GM19099 (cell line): ENCODE data around the gene ITPKB.

Experiments used
- POLR2A ChIP-seq: IDR thresholded peaks from 3 replicates; pipeline ENCODE4 v1.6.1; 2011; ENCODE audit warnings: low read depth; ENCODE audit not compliant: insufficient read length; ENCODE audit errors: extremely low read depth

Gene ITPKB

DNA sequence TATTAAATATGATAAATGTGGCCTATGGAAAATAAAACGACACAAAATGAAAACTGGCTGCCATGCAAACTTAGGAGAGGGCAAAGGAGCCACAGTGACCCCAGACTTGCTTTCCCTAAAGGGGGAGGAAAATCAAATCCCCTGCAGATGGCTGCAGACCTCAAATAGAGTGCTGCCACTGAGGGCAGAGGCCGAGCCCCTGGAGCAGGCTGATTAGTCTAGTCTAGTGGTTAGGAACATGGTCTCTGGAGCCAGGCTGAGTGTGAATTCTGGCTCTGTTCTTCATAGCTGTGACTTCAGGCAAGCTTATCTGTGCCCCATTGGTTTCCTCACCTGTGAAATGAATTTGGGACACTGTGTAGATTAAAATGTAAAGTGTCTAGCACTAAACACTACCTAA is 60.8 kb downstream of the ITPKB start:
- no peak for TF ChIP-seq POLR2A

DNA sequence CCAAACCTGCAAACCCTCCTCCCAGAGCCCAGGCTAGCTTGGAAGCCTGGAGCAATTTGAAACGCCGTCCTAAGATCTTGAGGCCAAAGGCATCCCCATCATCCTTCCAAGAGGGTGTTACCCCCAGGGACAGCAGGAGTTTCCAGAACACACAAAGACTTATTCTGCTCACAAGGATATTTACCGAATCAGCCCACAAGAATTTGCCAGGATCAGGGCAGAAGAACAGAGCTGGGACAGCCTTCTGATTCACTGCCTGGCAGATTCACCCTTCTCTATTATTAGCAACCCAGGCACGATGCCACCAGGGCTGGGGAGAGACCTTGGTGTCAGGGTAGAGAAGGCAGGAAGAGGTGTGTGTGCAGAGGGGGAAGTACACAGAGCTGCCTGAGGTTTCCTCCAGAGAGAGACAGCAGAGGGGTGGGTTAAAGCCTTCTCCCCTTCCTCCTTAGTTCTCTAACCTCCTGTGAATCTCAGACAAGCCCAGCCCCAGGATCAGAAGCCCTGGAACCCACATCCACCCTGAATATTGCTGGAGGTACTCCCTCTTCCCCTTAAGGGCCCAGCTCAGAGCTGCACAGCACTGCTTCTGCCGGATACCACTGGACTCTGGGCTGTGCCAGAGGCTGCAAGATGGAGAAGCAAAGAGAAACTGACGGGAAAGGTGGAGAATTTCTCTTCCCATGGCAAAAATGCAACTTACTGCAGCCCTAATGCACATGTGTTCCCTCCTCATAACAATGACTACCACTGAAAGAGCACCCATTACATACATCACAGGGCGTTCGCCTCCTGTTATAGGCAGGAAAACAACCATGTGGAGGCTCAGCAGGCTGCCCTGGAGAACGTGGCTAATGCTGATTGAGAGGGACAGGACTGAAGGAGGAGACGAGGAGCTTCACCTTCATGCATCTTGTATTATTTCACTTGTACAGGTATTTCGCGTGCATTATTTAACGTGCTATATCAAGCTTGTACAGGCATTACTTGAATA is 61.8 kb downstream of the ITPKB start:
- no peak for TF ChIP-seq POLR2A

DNA sequence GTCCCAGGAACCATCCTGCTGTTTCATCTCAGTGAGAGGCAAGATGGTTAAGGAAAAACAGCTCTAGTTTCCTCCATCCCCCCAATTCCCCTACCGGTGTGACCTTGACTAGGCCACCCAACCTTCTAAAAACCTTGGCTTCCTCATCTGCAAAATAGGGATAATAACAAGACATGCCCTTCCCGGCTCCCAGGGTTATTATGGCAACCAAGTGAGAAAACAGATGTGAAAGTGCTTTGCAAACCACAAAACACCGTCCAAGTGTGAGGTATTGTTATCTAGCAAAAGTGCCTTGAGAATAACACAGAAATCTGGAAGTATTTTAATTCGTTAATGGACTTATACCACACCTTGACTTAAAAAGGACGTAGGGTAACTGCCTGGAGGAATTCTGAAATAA is 62.7 kb downstream of the ITPKB start:
- TF ChIP-seq POLR2A, result no peak

DNA sequence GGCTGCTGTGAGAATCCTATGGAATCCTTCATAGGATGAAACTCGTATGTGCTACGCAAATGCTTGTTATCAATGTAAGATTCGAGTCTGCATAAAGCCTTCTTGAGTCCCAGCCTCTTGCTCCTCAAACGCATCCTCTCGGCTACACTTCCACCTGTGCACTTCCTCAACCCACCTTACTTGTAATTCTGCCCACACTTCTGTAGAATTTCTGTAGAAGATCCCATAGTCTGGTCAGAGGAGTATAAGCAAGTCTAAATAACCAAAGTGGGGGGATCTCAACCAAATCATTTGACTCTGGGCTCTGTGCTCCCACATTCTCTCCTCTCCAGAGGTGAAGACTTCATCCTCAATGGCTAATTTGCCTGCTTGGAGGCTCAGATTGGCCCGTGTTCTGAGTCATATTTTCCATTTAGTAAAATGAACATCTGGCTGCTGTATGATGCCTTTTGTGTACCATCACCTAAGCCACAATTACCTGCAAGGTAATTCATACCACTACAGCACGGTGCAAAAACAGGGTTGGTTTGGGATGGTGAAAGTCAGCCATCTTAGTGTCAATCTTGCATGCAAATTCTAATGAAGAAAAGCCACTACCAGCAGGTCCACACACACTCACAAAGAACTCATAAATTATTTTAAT is 63.2 kb downstream of the ITPKB start:
- TF ChIP-seq POLR2A, result no peak

DNA sequence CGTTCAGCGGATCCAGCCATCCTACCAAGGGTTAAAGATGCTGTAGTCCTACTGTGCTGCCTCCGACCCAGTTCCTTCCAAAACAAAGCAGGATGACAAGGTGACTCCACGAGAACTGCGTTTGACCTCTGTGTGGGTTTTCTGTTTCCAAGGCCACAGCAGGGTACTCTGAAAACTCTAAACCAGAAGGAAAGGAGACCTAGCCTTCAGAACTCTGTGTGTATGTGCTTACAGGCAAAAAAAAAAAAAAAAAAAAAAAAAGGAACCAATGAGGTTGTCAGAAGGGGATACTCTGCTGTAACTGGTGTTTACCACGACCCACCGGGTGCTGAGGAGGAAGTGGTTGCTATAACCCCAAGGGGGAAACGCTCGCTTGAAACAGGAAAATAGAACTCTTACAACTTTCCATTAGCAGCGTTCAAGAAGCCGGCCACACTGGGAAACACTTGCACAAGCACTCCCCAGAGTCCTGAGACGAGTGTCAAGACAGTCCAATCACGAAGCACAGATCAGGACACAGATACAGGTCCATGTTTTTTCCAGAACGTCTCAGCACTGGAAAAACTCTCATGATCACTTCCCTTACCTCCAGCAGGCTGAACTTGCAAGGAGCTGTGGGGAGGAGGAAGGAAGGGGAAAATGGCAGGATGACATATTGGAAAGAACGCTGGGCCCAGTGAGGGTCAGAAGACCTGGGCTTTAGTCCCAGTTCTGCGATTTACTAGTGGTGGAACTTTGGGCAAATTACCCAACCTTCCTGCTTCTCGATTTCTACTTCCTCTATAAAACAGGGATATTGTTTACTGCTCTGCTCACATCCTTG is 64.0 kb downstream of the ITPKB start:
- TF ChIP-seq POLR2A, result no peak

DNA sequence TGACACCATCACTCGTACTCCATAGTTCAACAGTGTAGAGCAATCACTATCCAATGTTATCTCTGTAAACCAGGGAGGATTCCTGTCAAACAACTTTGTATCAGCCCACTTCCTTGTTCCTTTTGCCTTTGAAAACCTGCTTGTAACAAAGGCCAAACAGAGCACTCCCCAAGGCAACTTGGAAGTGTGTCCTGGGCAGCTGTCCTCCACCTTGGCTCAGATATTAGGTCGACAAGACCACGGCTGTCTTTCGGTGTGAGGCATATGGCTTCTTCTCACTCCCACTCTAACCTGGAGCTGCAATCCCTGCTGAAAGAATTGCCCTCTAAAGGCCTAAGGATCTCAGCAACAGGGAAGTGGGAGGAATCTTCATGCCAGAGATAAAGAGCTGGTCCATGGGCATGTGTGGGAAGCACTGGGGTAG is 66.7 kb downstream of the ITPKB start:
- TF ChIP-seq POLR2A, result no peak

DNA sequence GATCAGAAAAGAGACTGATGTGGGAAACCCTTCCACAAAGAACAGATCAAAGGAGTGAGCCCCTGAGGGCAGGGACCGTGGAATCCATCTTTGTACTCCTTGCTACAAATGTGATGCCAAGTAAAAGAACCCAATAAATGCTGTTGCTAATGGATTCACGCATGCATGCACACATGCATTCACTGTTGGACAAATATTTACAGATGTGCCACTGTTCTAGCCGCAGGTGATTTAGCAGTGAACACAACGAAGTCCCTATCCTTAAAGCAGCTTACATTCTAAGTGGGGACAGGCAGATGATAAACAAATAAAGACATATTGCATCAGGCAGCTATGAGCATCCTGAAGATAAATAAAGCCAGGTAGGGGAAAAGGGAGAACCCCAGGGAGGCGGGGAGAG is 67.8 kb downstream of the ITPKB start:
- no peak for TF ChIP-seq POLR2A

DNA sequence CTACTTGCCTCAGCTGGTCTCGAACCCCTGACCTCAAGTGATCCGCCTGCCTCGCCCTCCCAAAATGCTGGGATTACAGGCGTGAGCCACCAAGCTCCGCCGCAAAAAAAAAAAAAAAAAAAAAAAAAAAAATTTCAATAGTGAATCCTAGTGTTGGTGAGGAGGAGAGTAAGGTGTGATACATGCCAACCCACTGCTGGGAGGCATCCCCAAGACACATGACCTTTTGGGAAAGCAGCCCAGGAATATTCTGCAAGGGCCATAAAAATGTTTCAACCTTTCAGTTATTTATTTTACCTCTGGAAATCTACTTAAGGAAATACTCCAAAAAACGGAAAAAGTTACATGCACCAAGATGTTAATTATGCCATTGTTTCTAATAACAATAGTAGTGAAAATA is 69.0 kb downstream of the ITPKB start:
- no peak for TF ChIP-seq POLR2A

DNA sequence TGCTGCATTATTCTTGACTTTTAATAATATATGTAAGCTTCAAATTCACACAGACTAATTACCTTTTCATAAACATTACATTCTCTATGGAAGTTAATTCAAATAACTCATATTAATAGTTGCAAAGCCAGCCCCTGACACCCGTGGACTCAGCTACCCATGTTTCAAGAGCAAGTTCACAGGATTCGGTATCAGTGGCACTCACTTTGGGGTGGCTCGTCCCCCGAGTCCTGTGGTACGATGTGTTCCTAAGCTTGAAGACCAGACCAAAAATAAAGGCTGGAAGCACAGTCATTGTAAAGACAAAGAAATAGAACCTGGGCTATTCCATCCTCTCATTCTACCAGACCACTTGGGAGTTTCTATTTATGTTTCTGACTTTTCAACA is 70.9 kb downstream of the ITPKB start:
- TF ChIP-seq POLR2A, result no peak

DNA sequence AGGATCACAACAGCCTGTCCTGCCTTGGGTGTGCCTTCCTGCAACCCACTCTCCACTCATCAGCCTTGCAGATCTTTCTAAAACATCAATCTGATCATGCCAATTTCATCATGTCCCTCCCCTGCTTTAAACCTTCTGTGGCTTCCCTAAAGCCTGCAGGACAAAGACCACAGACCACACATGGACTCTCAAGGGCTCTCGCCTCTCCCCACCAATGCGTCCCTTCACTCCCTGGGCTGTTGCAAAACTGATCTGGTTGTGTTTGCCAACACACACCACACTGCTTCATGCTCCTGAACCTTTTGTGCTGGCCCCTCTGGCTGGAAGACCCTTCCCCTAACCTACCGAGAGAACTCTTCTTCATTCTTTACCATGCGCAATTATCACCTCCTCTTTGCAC is 72.4 kb downstream of the ITPKB start:
- TF ChIP-seq POLR2A, result no peak

DNA sequence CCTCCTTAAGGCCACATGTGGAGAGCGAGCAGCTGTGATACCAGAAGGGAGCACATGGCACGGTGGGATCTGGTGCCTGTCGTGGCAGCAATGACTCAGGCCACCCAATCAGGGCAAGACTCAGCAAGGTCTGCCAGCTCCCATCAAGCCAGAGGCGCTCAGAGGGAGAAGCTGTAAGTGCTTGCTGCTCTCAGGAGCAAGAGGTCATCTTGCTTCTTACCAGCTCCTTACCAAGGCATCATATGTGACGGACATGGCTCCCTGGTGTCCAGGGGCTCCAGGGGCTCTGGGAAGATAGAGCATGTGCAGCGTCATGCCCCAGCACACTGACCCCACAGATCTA is 72.9 kb downstream of the ITPKB start:
- TF ChIP-seq POLR2A, result no peak

DNA sequence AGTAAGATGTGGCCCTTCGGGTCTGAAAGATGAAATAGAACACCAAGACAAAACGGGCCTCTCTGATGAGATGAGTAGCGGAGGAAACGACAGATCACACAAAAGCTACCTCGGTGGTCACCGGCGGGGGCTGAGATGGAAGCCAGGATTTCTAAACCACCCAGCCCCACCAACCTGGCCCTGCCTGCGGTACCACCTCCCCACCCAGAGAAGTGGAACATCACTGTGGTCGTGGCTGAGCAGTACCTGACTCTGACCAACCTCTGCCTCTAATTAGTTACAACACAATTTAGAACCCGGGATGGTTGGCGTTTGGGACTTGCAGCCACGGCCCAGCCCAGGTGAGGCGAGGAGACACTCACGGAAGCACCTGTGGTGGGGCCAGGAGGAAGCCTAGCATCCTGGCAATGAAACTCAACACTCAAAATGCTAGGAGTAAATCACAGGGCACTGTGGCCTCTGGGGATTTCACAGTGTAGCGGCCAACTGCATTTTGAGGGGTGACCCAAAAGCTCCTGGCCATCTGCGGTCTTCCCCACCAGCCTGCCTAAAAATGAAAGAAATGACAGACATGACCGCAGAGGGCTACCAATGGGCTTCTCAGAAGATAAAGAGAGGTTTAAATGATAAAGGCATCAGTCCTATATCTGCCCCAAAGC is 73.4 kb downstream of the ITPKB start:
- no peak for TF ChIP-seq POLR2A

DNA sequence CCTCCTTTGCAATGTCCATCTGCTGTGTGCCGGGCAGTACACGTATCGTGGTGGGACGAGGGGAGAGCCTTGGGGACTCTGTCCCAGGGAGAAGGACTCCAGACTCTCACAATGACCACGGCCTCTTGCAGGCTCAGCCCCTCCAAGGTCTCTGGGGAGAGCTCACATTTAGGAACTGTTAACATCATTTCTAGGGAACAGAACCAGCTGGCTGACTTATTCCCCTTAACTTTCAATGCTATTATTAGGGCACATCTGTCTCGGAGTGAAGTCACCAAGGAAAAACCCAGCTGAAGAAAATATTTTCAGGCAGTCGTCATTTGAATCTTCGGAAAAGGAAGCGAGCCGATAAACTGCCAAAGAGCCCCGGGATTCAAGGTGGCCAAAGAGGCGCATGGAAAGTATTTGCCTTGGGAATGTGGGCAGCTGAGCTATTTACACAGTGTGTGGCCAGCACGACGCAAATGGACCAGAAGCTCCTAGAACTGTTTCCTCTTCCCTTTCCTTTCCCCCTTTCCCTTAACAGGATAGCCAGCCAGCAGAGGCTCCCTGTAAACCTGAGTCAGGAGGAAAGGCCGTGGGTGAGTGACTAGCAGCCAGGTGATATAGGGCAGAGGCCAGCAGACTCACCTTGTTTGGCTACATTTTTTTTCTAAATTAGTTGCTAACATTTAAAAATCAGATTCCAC is 74.5 kb downstream of the ITPKB start:
- TF ChIP-seq POLR2A, result no peak

DNA sequence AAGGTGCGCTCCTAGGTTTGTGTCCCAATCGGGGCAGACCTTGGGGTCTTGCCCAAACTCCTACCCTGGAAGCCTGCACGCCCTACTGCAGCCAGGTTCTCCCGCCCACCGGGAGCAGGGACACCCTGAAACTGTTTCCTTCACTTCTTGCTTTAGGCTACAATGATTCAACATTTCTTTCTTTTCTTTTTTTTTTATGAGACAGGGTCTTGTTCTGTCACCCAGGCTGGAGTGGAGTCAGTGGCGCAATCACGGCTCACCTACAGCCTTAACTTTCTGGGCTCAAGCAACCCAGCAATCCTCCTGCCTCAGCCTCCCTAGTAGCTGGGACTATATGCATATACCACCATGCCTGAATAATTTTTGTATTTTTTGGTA is 75.8 kb downstream of the ITPKB start:
- no peak for TF ChIP-seq POLR2A
